ENCODE measurements around the gene ZFC3H1. TPM values are rescaled to one million over a fixed set of nuclear protein-coding genes. Genes with fewer than 3 reads are reported as not detected.

The ZFC3H1 gene
- total and polyA plus RNA-seq, 2 of the 13 experiments (the other 11 are each of a cell fraction or from before 2014, with no cell fraction given): 17.1 to 38.3 TPM

DNA sequence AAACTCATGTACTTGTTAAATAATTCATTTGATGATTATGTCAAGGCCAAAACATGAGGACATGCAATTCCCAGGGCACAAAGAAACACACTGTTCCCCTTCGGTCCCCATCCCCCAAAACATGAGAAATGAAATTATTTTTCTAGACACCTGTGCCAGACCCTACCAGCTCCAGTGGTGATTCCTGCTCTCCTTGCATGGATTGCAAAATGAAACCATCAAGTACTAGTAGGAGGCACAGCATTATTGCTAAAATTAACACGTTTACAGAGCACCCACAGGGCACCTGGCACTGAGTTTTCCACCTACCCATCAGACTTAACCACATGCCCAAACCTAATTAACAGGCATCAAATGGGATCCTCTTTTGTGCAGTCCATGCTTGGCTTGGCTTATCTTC is 76.6 kb downstream of the ZFC3H1 start:
- FAIRE-seq: no peak
- peaks cover 18% of the 10 kb centered on the region for H3K4me1 ChIP-seq (ENCODE audit: insufficient read depth, low read length)
- ChIA-PET POLR2A (no interaction called here), CTCF (ENCODE audit: low intra/inter-chr PET ratio, low total read pairs) (no interaction called here)
- no peaks in the 10 kb centered on the region for H3K9me3 ChIP-seq (ENCODE audit: low read length)
- no peak for DNase-seq (ENCODE audit: low spot score)
- ATAC-seq: no peak
- H3K79me2 ChIP-seq (ENCODE audit: insufficient read depth, low read length): no peaks in the 10 kb centered on the region
- no peak overlapping the region for H3K27ac ChIP-seq (ENCODE audit: extremely low read length, insufficient read depth, low read length)
- H3K4me3 ChIP-seq (replicated peaks in 1 of 3; ENCODE audit: insufficient read depth in 1 of 3, low read depth in 2 of 3, low read length in 3 of 3): no peak overlapping the region
- H3K36me3 ChIP-seq (replicated peaks in 1 of 2; ENCODE audit: control insufficient read depth in 1 of 2, insufficient read depth in 2 of 2, low read length in 2 of 2): peaks cover 5 to 22% of the 10 kb centered on the region in 2 experiments; a peak in 4 of 5 replicates
- H3K4me2 ChIP-seq (ENCODE audit: low read depth, low read length): no peak overlapping the region
- no peaks in the 10 kb centered on the region for H4K20me1 ChIP-seq (ENCODE audit: insufficient read depth, low read length)
- intact Hi-C loops (cut with micrococcal nuclease; ENCODE audit: unreplicated experiment) (no loop called here), in situ Hi-C loops (cut with HindIII; ENCODE audit: extremely low pct_ligation_motif_present, low pct_unique_long_range_greater_than_20kb) (no loop called here)
- 0 out of 2 replicates have a peak, but pooled peaks have one; percentile 38 for TF ChIP-seq POLR2G (IDR thresholded peaks at IDR 0.05; ENCODE audit: low read depth, low read length)
- TF ChIP-seq, protein P1, sequence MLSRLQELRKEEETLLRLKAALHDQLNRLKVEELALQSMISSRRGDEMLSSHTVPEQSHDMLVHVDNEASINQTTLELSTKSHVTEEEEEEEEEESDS (CRISPR knock-in tag; IDR thresholded peaks at IDR 0.05; ENCODE audit: borderline replicate concordance): no peak
- peak; percentile 94 for TF ChIP-seq RBM22 (optimal IDR thresholded peaks at IDR 0.05; ENCODE audit: low read length)
- WGBS (ENCODE audit: low lambda C conversion rate): 88% methylated on average over 2 of the region's 2 CpGs
- BruUV-seq (replicated peaks): no TSS peak
- H3K9ac ChIP-seq (ENCODE audit: insufficient read depth, low read depth, low read length): no peak overlapping the region
- no peak overlapping the region for H2AFZ ChIP-seq (ENCODE audit: low read length)
- H3K27me3 ChIP-seq (ENCODE audit: control insufficient read depth in 1 of 2, insufficient read depth in 2 of 2, low read length in 2 of 2): no peaks in the 10 kb centered on the region

DNA sequence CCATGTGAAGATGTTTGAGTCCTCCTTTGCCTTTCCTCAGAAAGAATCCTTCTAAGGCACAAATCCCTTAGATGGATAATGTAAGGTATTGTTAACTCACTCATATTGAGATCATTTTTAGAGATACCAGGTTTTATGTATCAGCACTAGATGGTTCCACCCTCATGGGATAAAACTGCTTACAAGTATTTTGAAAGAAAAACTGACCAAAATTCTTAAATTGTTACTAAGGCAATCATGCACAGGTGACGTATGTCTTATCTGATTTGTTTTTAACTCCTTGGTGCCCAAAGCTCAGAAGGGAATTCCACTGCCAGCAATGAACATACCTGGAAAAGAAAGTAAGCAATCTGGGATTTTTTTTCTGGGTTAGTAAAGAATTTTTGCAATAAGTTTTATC is 78.4 kb downstream of the ZFC3H1 start:
- in situ Hi-C loops (cut with HindIII; ENCODE audit: extremely low pct_ligation_motif_present, low pct_unique_long_range_greater_than_20kb): no loop called here
- H3K27me3 ChIP-seq (ENCODE audit: control insufficient read depth in 1 of 2, insufficient read depth in 2 of 2, low read length in 2 of 2): no peaks in the 10 kb centered on the region
- no peak for FAIRE-seq
- ChIA-PET CTCF (ENCODE audit: low intra/inter-chr PET ratio, low total read pairs) (no interaction called here), POLR2A (no interaction called here)
- no peak overlapping the region for H3K27ac ChIP-seq (ENCODE audit: extremely low read length, insufficient read depth, low read length)
- H3K4me1 ChIP-seq (ENCODE audit: insufficient read depth, low read length): peaks cover 9% of the 10 kb centered on the region
- H3K4me2 ChIP-seq (ENCODE audit: low read depth, low read length): no peak overlapping the region
- H3K4me3 ChIP-seq (replicated peaks in 1 of 3; ENCODE audit: insufficient read depth in 1 of 3, low read depth in 2 of 3, low read length in 3 of 3): no peak overlapping the region
- no peaks in the 10 kb centered on the region for H4K20me1 ChIP-seq (ENCODE audit: insufficient read depth, low read length)
- ATAC-seq: no peak
- H3K9me3 ChIP-seq (ENCODE audit: low read length): no peaks in the 10 kb centered on the region
- H3K9ac ChIP-seq (ENCODE audit: insufficient read depth, low read depth, low read length): no peak overlapping the region
- no peak for DNase-seq (ENCODE audit: low spot score)
- BruUV-seq (replicated peaks): TSS peak; percentile 10
- no peaks in the 10 kb centered on the region for H3K79me2 ChIP-seq (ENCODE audit: insufficient read depth, low read length)
- intact Hi-C loops (cut with micrococcal nuclease; ENCODE audit: unreplicated experiment): no loop called here
- 95% methylated on average over 1 of the region's 1 CpG for WGBS (ENCODE audit: low lambda C conversion rate)
- H3K36me3 ChIP-seq (replicated peaks in 1 of 2; ENCODE audit: control insufficient read depth in 1 of 2, insufficient read depth in 2 of 2, low read length in 2 of 2): peaks cover 11 to 38% of the 10 kb centered on the region in 2 experiments; a peak in 4 of 5 replicates
- no peak overlapping the region for H2AFZ ChIP-seq (ENCODE audit: low read length)
- TF ChIP-seq, protein P2, sequence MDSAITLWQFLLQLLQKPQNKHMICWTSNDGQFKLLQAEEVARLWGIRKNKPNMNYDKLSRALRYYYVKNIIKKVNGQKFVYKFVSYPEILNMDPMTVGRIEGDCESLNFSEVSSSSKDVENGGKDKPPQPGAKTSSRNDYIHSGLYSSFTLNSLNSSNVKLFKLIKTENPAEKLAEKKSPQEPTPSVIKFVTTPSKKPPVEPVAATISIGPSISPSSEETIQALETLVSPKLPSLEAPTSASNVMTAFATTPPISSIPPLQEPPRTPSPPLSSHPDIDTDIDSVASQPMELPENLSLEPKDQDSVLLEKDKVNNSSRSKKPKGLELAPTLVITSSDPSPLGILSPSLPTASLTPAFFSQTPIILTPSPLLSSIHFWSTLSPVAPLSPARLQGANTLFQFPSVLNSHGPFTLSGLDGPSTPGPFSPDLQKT (CRISPR knock-in tag; IDR thresholded peaks at IDR 0.05; ENCODE audit: borderline replicate concordance): no peak
- TF ChIP-seq FOSL1 (CRISPR knock-in tag; IDR thresholded peaks at IDR 0.05; ENCODE audit: borderline replicate concordance): no peak
- TF ChIP-seq KDM6A (CRISPR knock-in tag; IDR thresholded peaks at IDR 0.05; ENCODE audit: low read depth): no peak
- no peak for TF ChIP-seq NR2F2 (IDR thresholded peaks at IDR 0.05; ENCODE audit: borderline replicate concordance, low read depth)
- TF ChIP-seq CBFB (CRISPR knock-in tag; IDR thresholded peaks at IDR 0.05): no peak
- no peak for TF ChIP-seq HOMEZ (CRISPR knock-in tag; IDR thresholded peaks at IDR 0.05; ENCODE audit: low read depth)
- TF ChIP-seq ZNF460 (CRISPR knock-in tag; IDR thresholded peaks at IDR 0.05; ENCODE audit: borderline replicate concordance): no peak
- TF ChIP-seq ZNF317 (CRISPR knock-in tag; IDR thresholded peaks at IDR 0.05): no peak
- no peak for TF ChIP-seq HMGA1 (CRISPR knock-in tag; conservative IDR thresholded peaks at IDR 0.05)
- TF ChIP-seq ADNP (CRISPR knock-in tag; IDR thresholded peaks at IDR 0.05): no peak
- TF ChIP-seq, protein P3, sequence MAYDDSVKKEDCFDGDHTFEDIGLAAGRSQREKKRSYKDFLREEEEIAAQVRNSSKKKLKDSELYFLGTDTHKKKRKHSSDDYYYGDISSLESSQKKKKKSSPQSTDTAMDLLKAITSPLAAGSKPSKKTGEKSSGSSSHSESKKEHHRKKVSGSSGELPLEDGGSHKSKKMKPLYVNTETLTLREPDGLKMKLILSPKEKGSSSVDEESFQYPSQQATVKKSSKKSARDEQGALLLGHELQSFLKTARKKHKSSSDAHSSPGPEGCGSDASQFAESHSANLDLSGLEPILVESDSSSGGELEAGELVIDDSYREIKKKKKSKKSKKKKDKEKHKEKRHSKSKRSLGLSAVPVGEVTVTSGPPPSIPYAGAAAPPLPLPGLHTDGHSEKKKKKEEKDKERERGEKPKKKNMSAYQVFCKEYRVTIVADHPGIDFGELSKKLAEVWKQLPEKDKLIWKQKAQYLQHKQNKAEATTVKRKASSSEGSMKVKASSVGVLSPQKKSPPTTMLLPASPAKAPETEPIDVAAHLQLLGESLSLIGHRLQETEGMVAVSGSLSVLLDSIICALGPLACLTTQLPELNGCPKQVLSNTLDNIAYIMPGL (CRISPR knock-in tag; IDR thresholded peaks at IDR 0.05; ENCODE audit: borderline replicate concordance in 1 of 2, low read depth in 1 of 2): no peak
- TF ChIP-seq PCBP2 (optimal IDR thresholded peaks at IDR 0.05; ENCODE audit: low read depth, low read length, poor library complexity, severe bottlenecking): no peak

Measured in HepG2 (cell line).